Measurements from ENCODE around the gene NPW. TPM values are rescaled to one million over a fixed set of nuclear protein-coding genes. Genes with fewer than 3 reads are reported as not detected.

The NPW gene
- total and polyA plus RNA-seq, 9 of the 15 experiments (the other 6 are each of a cell fraction or from before 2014, with no cell fraction given) = 0.14 to 4.0 (median 2.6) TPM; not detected in 4

DNA sequence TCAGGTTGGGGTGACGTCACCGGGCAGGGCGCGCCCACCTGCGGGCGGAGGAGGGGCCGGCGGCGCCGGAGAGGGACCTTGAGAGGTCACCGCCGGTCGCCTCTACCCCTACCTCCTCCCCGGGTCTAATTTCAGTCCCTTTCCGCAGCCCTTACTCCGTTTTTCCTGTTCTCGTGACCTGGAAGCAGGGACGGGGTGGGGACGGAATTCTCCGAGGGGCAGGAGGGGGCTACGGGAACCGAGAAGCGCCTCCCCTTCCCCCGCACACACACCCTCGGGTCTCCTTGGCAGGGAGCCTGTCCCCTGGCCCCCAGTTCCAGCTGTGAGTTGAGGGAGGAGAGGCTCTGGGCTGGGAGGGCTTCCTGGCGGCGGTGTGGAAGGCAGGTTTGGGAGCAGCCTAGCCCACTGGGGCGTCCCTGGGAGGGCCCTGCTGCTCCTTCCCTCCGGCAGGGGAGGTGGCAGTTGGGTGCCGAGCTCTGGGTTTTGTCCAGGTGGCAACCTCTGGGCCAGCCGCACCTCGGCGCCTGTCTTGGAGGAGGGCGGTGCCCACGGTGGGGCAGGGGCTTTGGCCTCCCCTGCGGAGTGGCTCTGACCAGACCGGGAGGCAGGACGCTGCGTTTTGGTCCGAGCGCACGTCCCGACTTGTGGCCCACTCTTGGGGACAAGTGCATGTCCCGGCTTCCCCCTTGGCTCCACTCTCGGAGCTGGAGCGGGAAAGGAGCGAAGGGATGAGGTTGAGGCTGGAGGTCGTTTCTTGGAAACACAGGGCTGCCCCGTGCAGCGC, 29.0 kb upstream of the NPW start (continued):
- TF ChIP-seq, protein P1, sequence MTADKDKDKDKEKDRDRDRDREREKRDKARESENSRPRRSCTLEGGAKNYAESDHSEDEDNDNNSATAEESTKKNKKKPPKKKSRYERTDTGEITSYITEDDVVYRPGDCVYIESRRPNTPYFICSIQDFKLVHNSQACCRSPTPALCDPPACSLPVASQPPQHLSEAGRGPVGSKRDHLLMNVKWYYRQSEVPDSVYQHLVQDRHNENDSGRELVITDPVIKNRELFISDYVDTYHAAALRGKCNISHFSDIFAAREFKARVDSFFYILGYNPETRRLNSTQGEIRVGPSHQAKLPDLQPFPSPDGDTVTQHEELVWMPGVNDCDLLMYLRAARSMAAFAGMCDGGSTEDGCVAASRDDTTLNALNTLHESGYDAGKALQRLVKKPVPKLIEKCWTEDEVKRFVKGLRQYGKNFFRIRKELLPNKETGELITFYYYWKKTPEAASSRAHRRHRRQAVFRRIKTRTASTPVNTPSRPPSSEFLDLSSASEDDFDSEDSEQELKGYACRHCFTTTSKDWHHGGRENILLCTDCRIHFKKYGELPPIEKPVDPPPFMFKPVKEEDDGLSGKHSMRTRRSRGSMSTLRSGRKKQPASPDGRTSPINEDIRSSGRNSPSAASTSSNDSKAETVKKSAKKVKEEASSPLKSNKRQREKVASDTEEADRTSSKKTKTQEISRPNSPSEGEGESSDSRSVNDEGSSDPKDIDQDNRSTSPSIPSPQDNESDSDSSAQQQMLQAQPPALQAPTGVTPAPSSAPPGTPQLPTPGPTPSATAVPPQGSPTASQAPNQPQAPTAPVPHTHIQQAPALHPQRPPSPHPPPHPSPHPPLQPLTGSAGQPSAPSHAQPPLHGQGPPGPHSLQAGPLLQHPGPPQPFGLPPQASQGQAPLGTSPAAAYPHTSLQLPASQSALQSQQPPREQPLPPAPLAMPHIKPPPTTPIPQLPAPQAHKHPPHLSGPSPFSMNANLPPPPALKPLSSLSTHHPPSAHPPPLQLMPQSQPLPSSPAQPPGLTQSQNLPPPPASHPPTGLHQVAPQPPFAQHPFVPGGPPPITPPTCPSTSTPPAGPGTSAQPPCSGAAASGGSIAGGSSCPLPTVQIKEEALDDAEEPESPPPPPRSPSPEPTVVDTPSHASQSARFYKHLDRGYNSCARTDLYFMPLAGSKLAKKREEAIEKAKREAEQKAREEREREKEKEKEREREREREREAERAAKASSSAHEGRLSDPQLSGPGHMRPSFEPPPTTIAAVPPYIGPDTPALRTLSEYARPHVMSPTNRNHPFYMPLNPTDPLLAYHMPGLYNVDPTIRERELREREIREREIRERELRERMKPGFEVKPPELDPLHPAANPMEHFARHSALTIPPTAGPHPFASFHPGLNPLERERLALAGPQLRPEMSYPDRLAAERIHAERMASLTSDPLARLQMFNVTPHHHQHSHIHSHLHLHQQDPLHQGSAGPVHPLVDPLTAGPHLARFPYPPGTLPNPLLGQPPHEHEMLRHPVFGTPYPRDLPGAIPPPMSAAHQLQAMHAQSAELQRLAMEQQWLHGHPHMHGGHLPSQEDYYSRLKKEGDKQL (CRISPR knock-in tag; IDR thresholded peaks at IDR 0.05; ENCODE audit: borderline replicate concordance) = 0 out of 2 replicates have a peak, but pooled peaks have one; percentile 81
- TF ChIP-seq, protein P2, sequence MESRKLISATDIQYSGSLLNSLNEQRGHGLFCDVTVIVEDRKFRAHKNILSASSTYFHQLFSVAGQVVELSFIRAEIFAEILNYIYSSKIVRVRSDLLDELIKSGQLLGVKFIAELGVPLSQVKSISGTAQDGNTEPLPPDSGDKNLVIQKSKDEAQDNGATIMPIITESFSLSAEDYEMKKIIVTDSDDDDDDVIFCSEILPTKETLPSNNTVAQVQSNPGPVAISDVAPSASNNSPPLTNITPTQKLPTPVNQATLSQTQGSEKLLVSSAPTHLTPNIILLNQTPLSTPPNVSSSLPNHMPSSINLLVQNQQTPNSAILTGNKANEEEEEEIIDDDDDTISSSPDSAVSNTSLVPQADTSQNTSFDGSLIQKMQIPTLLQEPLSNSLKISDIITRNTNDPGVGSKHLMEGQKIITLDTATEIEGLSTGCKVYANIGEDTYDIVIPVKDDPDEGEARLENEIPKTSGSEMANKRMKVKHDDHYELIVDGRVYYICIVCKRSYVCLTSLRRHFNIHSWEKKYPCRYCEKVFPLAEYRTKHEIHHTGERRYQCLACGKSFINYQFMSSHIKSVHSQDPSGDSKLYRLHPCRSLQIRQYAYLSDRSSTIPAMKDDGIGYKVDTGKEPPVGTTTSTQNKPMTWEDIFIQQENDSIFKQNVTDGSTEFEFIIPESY (CRISPR knock-in tag; IDR thresholded peaks at IDR 0.05) = no peak
- TF ChIP-seq POU5F1 (IDR thresholded peaks at IDR 0.05; ENCODE audit: borderline replicate concordance, low read depth, low read length, partially characterized antibody) (no peak), ZBTB1 (CRISPR knock-in tag; IDR thresholded peaks at IDR 0.05; ENCODE audit: borderline replicate concordance, low read depth) (0 out of 2 replicates have a peak, but pooled peaks have one; percentile 49), GTF2F1 (IDR thresholded peaks at IDR 0.05; ENCODE audit: low read depth, low read length) (no peak), ZFX (CRISPR knock-in tag; IDR thresholded peaks at IDR 0.05) (no peak), ZNF197 (CRISPR knock-in tag; IDR thresholded peaks at IDR 0.05; ENCODE audit: low read depth) (no peak), ZNF778 (CRISPR knock-in tag; IDR thresholded peaks at IDR 0.05) (no peak), ZBTB7A (IDR thresholded peaks at IDR 0.05; ENCODE audit: borderline replicate concordance, control insufficient read depth, low read depth, low read length) (peak; percentile 91; the same call in 1 of the 2 replicates), CC2D1A (IDR thresholded peaks at IDR 0.05) (no peak), POLR2A (conservative IDR thresholded peaks at IDR 0.05) (peak; percentile 35; the same call in 1 of the 2 replicates), ZNF436 (CRISPR knock-in tag; IDR thresholded peaks at IDR 0.05) (0 out of 2 replicates have a peak, but pooled peaks have one; percentile 25), TARDBP (IDR thresholded peaks at IDR 0.05) (no peak), OTX1 (CRISPR knock-in tag; IDR thresholded peaks at IDR 0.05) (no peak), HCFC1 (IDR thresholded peaks at IDR 0.05; ENCODE audit: low read depth, low read length) (no peak), RFX5 (IDR thresholded peaks at IDR 0.05; ENCODE audit: low read depth, low read length) (no peak), ZNF311 (CRISPR knock-in tag; IDR thresholded peaks at IDR 0.05) (no peak)
- TF ChIP-seq, protein P3, sequence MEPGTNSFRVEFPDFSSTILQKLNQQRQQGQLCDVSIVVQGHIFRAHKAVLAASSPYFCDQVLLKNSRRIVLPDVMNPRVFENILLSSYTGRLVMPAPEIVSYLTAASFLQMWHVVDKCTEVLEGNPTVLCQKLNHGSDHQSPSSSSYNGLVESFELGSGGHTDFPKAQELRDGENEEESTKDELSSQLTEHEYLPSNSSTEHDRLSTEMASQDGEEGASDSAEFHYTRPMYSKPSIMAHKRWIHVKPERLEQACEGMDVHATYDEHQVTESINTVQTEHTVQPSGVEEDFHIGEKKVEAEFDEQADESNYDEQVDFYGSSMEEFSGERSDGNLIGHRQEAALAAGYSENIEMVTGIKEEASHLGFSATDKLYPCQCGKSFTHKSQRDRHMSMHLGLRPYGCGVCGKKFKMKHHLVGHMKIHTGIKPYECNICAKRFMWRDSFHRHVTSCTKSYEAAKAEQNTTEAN (CRISPR knock-in tag; IDR thresholded peaks at IDR 0.05) = no peak
- TF ChIP-seq, protein P4, sequence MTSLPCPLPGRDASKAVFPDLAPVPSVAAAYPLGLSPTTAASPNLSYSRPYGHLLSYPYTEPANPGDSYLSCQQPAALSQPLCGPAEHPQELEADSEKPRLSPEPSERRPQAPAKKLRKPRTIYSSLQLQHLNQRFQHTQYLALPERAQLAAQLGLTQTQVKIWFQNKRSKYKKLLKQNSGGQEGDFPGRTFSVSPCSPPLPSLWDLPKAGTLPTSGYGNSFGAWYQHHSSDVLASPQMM (CRISPR knock-in tag; IDR thresholded peaks at IDR 0.05) = no peak

Data from K562 (cell line).